K562 (cell line): ENCODE results near the gene CCDC88C. TPM values are rescaled to one million over a fixed set of nuclear protein-coding genes. Genes with fewer than 3 reads are reported as not detected.

ENCODE experiments used
- ATAC-seq: fragments of 200-7000 bp; cut with Tn5 transposase; 3 replicates; pipeline ENCODE4 v1.9.1; 2020; ENCODE audit warnings: moderate library complexity
- BruUV-seq: library from RNA; stranded (reverse); fragments of 400-500 nt; replicated peaks from 2 replicates; lab custom pipeline; 2021; lab: Mats Ljungman, UMichigan
- CTCF ChIA-PET: fragments of 300-600 bp; formaldehyde crosslinking; extraction: SDS; loops from one replicate; lab custom pipeline; 2021; ENCODE audit warnings: low intra/inter-chr PET ratio; lab: Yijun Ruan, JAX
- POLR2A ChIA-PET: fragments of 300-600, 350-650 bp; sonication (Branson Sonifier 250); formaldehyde crosslinking; extraction: SDS; loops from one replicate; lab custom pipeline; 2021; ENCODE audit warnings: antibody characterized with exemption, inconsistent platforms; lab: Yijun Ruan, JAX
- DNase-seq, 4 experiments: peaks; one replicate each; pipeline versions ENCODE4 v3.0.0 to v3.0.0-alpha.2; 2011 to 2018; ENCODE audit warnings: low spot score in 3 of 4, mixed read lengths in 3 of 4; ENCODE audit errors: extremely low read depth in 1 of 4
- FAIRE-seq: peaks from 2 replicates; lab custom pipeline; 2011; peaks lifted over from hg19 to GRCh38; lab: Jason Lieb, UNC
- H2AFZ ChIP-seq: 2 replicates; pipeline ENCODE4 v1.6.0; 2011; ENCODE audit warnings: low read depth, low read length, control low read depth, inconsistent platforms
- H3K27ac ChIP-seq: fragments of 200-600 bp; 3 replicates; pipeline ENCODE4 v1.8.0; 2011; ENCODE audit warnings: low read depth, mild to moderate bottlenecking, control low read depth, inconsistent platforms, low read length, moderate library complexity, mixed read lengths; ENCODE audit errors: extremely low read depth
- H3K27me3 ChIP-seq, 2 experiments: fragments of 300-600 bp in 1 of 2; 2 replicates in 1 of 2; 3 replicates in 1 of 2; pipeline versions ENCODE4 v1.6.0 to v1.8.0; 2011; ENCODE audit warnings: inconsistent platforms in 2 of 2, low read length in 2 of 2, mild to moderate bottlenecking in 1 of 2, mixed read lengths in 1 of 2, moderate library complexity in 1 of 2; ENCODE audit not compliant: control insufficient read depth in 2 of 2, insufficient read depth in 2 of 2
- H3K36me3 ChIP-seq: fragments of 300-600 bp; 3 replicates; pipeline ENCODE4 v1.8.0; 2011; ENCODE audit warnings: mild to moderate bottlenecking, low read length, inconsistent platforms; ENCODE audit not compliant: control insufficient read depth, insufficient read depth
- H3K4me1 ChIP-seq, 2 experiments: fragments of 200-600 bp in 1 of 2; replicated peaks in 1 of 2; 2 replicates in 1 of 2; 3 replicates in 1 of 2; pipeline versions ENCODE4 v1.5.1 to v1.8.0; 2011; ENCODE audit warnings: inconsistent platforms in 2 of 2, low read length in 2 of 2, mild to moderate bottlenecking in 1 of 2, mixed read lengths in 1 of 2, moderate library complexity in 1 of 2; ENCODE audit not compliant: control insufficient read depth in 2 of 2, insufficient read depth in 2 of 2
- H3K4me2 ChIP-seq: 2 replicates; pipeline ENCODE4 v1.6.1; 2011; ENCODE audit warnings: low read length, control low read depth, inconsistent platforms, mixed read lengths; ENCODE audit not compliant: insufficient read depth
- H3K4me3 ChIP-seq: fragments of 200-600 bp; sonication (generic), shearing (Covaris generic); 2 replicates; pipeline ENCODE4 v1.5.1; 2016; ENCODE audit warnings: control low read depth, inconsistent platforms
- H3K79me2 ChIP-seq: fragments of 200-600 bp; 3 replicates; pipeline ENCODE4 v1.8.0; 2011; ENCODE audit warnings: low read length, inconsistent platforms; ENCODE audit not compliant: control insufficient read depth, insufficient read depth
- H3K9ac ChIP-seq, 2 experiments: 2 replicates each; pipeline versions ENCODE4 v1.6.0 to v1.6.1; 2011; ENCODE audit warnings: low read depth in 2 of 2, low read length in 2 of 2, control low read depth in 1 of 2, inconsistent platforms in 1 of 2, mild to moderate bottlenecking in 1 of 2, mixed read lengths in 1 of 2; ENCODE audit not compliant: insufficient read depth in 1 of 2
- H3K9me1 ChIP-seq: one replicate; pipeline ENCODE4 v1.6.0; 2011; ENCODE audit warnings: inconsistent platforms, mild to moderate bottlenecking, low read length, moderate library complexity; ENCODE audit not compliant: control insufficient read depth, insufficient read depth
- H3K9me3 ChIP-seq: replicated peaks from 2 replicates; pipeline ENCODE4 v1.5.1; 2011; ENCODE audit warnings: low read depth, low read length, inconsistent platforms; ENCODE audit not compliant: control insufficient read depth, insufficient read depth
- H4K20me1 ChIP-seq: replicated peaks from 2 replicates; pipeline ENCODE4 v1.6.1; 2011; ENCODE audit warnings: low read length, inconsistent platforms, mixed read lengths; ENCODE audit not compliant: control insufficient read depth, insufficient read depth
- CBFA2T3 ChIP-seq: fragments of 450-650 bp; IDR thresholded peaks from 2 replicates; pipeline ENCODE4 v1.6.1; 2017
- EHMT2 ChIP-seq: fragments of 450-650 bp; IDR thresholded peaks from 2 replicates; pipeline ENCODE4 v1.6.1; 2018; ENCODE audit warnings: antibody characterized with exemption
- GABPA ChIP-seq: fragments of 200-800 bp; sonication (Bioruptor generic); conservative IDR thresholded peaks from 2 replicates; pipeline ENCODE4 v1.6.1; 2016; ENCODE audit warnings: low read depth, missing genetic modification characterization, missing compliant biosample characterization
- HIVEP1 ChIP-seq: fragments of 250-450 bp; sonication (Bioruptor Pico); IDR thresholded peaks from 2 replicates; pipeline ENCODE4 v1.4.0; 2020; ENCODE audit warnings: mild to moderate bottlenecking
- KDM1A ChIP-seq, 2 experiments: fragments of 450-650 bp; IDR thresholded peaks; 2 replicates each; pipeline ENCODE4 v1.6.1; 2016; ENCODE audit warnings: mild to moderate bottlenecking in 2 of 2
- POLR2AphosphoS5 ChIP-seq: IDR thresholded peaks from 2 replicates; pipeline ENCODE4 v1.6.1; 2011; ENCODE audit warnings: mild to moderate bottlenecking, low read depth, low read length, moderate library complexity; ENCODE audit not compliant: control insufficient read depth, insufficient read depth
- ZBTB11 ChIP-seq, 3 experiments: fragments of 200-800 bp in 1 of 3; fragments of 250-450 bp in 1 of 3; fragments of 450-650 bp in 1 of 3; sonication (Bioruptor Pico) in 1 of 3; sonication (Bioruptor generic) in 1 of 3; formaldehyde crosslinking in 1 of 3; IDR thresholded peaks; 2 replicates each; pipeline versions ENCODE4 v1.6.1 to v1.8.0; 2016 to 2022; ENCODE audit warnings: mild to moderate bottlenecking in 2 of 3, missing genetic modification characterization in 2 of 3, missing compliant biosample characterization in 1 of 3, moderate library complexity in 1 of 3
- ZNF121 ChIP-seq: sonication (generic); formaldehyde crosslinking; conservative IDR thresholded peaks from 2 replicates; pipeline ENCODE4 v1.8.0; 2022; ENCODE audit warnings: missing genetic modification reagents
- WGBS: fragments of 100-300 bp; shearing (Covaris generic); methylation state at CpG from one replicate; pipeline ENCODE4 v1.1.6; 2016; ENCODE audit warnings: low coverage, mixed read lengths; ENCODE audit not compliant: insufficient coverage; ENCODE audit errors: missing lambda C conversion rate; 5-methylcytosine and 5-hydroxymethylcytosine counted together
- in situ Hi-C: fragments of 300-500 bp; cut with MboI; formaldehyde crosslinking; loops from 4 replicates; pipeline ENCODE4 v1.15.0; 2018; ENCODE audit warnings: inconsistent platforms, mixed read lengths
- intact Hi-C: fragments of 100-400 bp; cut with micrococcal nuclease; formaldehyde crosslinking; loops from 2 replicates; pipeline ENCODE4 v1.14.2; 2022
- polyA plus RNA-seq, 8 experiments: library from polyadenylated mRNA; depleted of rRNA in 4 of 8; stranded (reverse) in 5 of 8; unstranded in 3 of 8; fragments of >200 nt; fragmentation: Nextera tagmentation in 2 of 8; fragmentation: Illumina TruSeq in 1 of 8; extraction: Ambion mirVana in 2 of 8; extraction: Trizol in 1 of 8; gene quantifications; 2 replicates each; pipeline versions ENCODE4 v1.2.1 to v1.2.3, GENCODE V29; 2011 to 2014; ENCODE audit warnings: inconsistent platforms in 1 of 8, missing spikeins in 1 of 8
- total RNA-seq, 7 experiments: library from RNA; depleted of rRNA in 6 of 7; stranded (reverse); fragments of >200 nt in 6 of 7; fragmentation: Illumina TruSeq in 2 of 7; extraction: Trizol in 2 of 7; gene quantifications; 2 replicates each; pipeline versions ENCODE4 v1.2.1 to v1.2.3, GENCODE V29; 2011 to 2021; ENCODE audit warnings: low replicate concordance in 1 of 7

The CCDC88C gene
- total and polyA plus RNA-seq, 9 of the 15 experiments (the other 6 are each of a cell fraction or from before 2014, with no cell fraction given), result 0.62 to 22.5 (median 10.7) TPM

- Histone ChIP-seq H3K4me2 (no peak overlapping the region), H4K20me1 (no peaks in the 10 kb centered on the region), H3K36me3 (peaks cover 3% of the 10 kb centered on the region; the same call in 1 of the 3 replicates), H3K4me3 (no peak overlapping the region), H3K27me3 (no peaks in the 10 kb centered on the region), H3K9ac (peak overlapping the region in 1 of 2 experiments; percentile 24; a peak in 1 of 4 replicates), H3K9me3 (no peaks in the 10 kb centered on the region)
- no peak for ATAC-seq
- in situ Hi-C loops, result no loop called here
- 56% methylated on average over 8 of the region's 8 CpGs for WGBS
- CTCF ChIA-PET, result no interaction called here
- no TSS peak for BruUV-seq
- peak; percentile 66 for TF ChIP-seq ZNF121 (CRISPR knock-in tag)
- no peak for TF ChIP-seq EHMT2
- TF ChIP-seq, all 486 proteins: peak for 1
- Histone ChIP-seq H3K4me1 (peaks cover 19 to 30% of the 10 kb centered on the region in 2 experiments; a peak in 4 of 5 replicates), H3K9me1 (no peaks in the 10 kb centered on the region), H2AFZ (no peak overlapping the region), H3K27ac (no peak overlapping the region), H3K79me2 (peaks cover 76% of the 10 kb centered on the region)
- DNase-seq, result no peak
- intact Hi-C loops, result no loop called here
- POLR2A ChIA-PET, result interaction anchor here (0.6 to 1.5 kb wide), 4 partner anchors 9 to 1527 kb away, joined by 3 to 4 read pairs (median 3); no protein-coding TSS in a partner anchor
- no peak for FAIRE-seq
Measured at GRCh38 chr14:91397965-91398591, 19.5 kb downstream of the CCDC88C start.

GRCh38 chr14:91396959-91397815 is 20.4 kb downstream of the CCDC88C start:
- in situ Hi-C loops, result no loop called here
- H3K36me3 ChIP-seq, result peaks cover 3% of the 10 kb centered on the region; the same call in 1 of the 3 replicates
- H3K4me2 ChIP-seq, result no peak overlapping the region
- intact Hi-C loops, result no loop called here
- no peak overlapping the region for H2AFZ ChIP-seq
- no peaks in the 10 kb centered on the region for H4K20me1 ChIP-seq
- H3K4me3 ChIP-seq, result no peak overlapping the region
- H3K27ac ChIP-seq, result no peak overlapping the region
- 51% methylated on average over 7 of the region's 15 CpGs for WGBS
- FAIRE-seq, result no peak
- peak overlapping the region in 1 of 2 experiments; percentile 65; a peak in 2 of 4 replicates for H3K9ac ChIP-seq
- no TSS peak for BruUV-seq
- H3K9me1 ChIP-seq, result no peaks in the 10 kb centered on the region
- H3K9me3 ChIP-seq, result no peaks in the 10 kb centered on the region
- H3K4me1 ChIP-seq, result peaks cover 12 to 34% of the 10 kb centered on the region in 2 experiments; a peak in 4 of 5 replicates
- H3K79me2 ChIP-seq, result peaks cover 71% of the 10 kb centered on the region
- ATAC-seq, result peak; percentile 52
- POLR2A ChIA-PET, result interaction anchor here (1.2 to 1.5 kb wide), 2 partner anchors 8 to 19 kb away, joined by 3 to 4 read pairs; no protein-coding TSS in a partner anchor
- CTCF ChIA-PET, result no interaction called here
- DNase-seq, result peak in 1 of 4 experiments; percentile 19
- H3K27me3 ChIP-seq, result no peaks in the 10 kb centered on the region
- TF ChIP-seq ZBTB11 (CRISPR knock-in tag; IDR thresholded peaks at IDR 0.05) (peak in 1 of 3 experiments; percentile 44; a peak in 1 of 6 replicates), POLR2AphosphoS5 (no peak), HIVEP1 (CRISPR knock-in tag) (no peak), CBFA2T3 (peak; percentile 22; the same call in 1 of the 2 replicates), GABPA (tag) (peak; percentile 53), KDM1A (IDR thresholded peaks at IDR 0.05) (peak in 1 of 2 experiments; percentile 22; a peak in 1 of 4 replicates)
